Subcutaneous preadipocyte (primary cell): ENCODE measurements around the gene ANKRD12. TPM values are rescaled to one million over a fixed set of nuclear protein-coding genes. Genes with fewer than 3 reads are reported as not detected.

Experiments
- small RNA-seq: library from RNA; depleted of rRNA; stranded (forward); fragments of <200 nt; gene quantifications from one replicate; pipeline ENCODE3, GENCODE V24; 2012
- total RNA-seq: library from RNA; depleted of rRNA; stranded (reverse); fragments of >200 nt; gene quantifications from 2 replicates; pipeline ENCODE4 v1.2.3, GENCODE V29; 2012

Gene ANKRD12
- 20.6 and 25.0 TPM in 2 replicates for total RNA-seq

DNA sequence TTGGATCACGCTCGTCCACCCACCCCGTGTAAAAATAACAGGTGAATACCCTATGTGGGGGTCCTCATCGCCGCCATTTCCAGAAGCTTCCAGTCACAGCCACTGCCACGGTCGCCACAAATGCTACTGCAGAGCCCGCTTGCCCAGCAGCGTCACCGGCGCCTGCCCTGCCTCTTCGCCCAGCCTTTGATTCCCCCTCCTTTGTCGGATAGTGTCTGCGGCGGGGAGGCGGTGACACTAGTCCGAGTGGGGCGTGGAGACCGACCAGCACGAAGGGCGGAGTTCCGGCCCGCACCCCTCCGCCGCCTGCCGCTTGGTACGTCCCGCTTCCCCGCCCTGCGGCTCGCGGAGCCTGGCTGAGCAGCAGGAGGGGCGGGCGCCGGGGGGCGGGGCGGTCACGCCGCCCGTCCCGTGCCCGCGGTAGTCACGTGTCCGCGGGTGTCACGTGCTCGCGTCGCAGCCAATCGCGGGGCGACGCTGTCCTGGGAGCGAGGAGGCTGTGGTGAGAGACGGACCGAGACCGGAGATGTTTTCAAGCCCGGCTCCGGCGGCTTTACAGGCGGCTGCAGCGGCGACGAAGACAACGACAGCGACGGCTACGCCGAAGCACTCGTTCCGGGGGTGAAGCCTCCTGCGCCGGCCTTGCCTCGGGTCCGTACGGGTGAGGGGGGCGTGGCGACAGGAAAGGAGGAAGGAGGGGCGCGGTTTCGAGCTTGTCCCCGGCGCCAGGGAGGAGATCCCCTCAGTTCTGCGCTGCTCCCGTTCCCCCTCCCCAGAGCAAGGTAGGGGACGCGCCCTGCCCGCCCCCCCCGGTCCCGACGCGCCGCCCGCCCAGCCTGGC is at the start of gene ANKRD12:
Gene ANKRD12, plus strand, starts transcription at position 467 of the 841 bp plus-strand sequence. CDS start 45,652 bp downstream, outside the sequence.

DNA sequence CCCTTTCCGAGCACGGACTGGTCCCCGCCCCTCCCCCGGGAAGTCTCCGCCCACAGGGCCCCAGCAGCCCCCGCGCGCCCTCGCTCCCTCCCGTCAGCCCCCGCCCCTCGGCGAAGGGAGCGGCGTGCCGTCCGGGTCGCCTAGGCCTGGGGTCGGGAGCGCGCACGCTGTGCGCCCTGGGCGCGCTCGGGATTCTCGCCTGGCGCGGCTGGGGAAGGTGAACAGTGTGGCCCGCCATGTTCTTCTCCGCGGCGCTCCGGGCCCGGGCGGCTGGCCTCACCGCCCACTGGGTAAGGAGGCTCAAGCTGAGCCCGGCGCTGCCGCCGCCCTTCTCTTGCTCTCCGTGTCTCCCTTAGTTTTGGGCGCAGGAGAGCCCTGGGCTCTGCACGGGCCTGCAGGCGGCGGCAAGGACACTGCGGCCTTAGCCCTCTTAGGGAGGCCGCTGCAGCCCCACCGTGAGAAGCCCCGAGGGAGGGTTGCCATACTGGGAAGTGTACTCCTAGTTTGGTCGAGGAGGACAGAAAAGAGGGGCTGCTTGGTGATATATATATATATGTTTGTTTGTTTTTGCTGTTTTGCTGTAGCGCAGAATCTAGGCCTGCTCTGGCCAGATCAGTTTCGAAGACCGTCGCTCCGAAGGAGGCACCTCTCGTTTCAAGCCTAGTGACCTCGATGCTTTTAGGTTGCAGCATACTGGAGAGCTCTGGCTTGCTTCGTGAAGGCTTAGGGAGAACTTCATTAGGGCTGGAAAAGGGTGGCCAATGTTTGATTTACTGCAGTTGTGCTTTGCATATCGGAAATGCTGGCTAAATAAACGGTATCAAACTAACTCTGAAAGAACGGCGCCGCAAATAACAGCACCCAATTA is 33.8 kb upstream of the ANKRD12 start, which contains the start of gene NDUFV2:
Gene NDUFV2, plus strand, starts transcription at position 192 of the 868 bp plus-strand sequence. Its CDS starts 45 bp downstream, at position 237.

DNA sequence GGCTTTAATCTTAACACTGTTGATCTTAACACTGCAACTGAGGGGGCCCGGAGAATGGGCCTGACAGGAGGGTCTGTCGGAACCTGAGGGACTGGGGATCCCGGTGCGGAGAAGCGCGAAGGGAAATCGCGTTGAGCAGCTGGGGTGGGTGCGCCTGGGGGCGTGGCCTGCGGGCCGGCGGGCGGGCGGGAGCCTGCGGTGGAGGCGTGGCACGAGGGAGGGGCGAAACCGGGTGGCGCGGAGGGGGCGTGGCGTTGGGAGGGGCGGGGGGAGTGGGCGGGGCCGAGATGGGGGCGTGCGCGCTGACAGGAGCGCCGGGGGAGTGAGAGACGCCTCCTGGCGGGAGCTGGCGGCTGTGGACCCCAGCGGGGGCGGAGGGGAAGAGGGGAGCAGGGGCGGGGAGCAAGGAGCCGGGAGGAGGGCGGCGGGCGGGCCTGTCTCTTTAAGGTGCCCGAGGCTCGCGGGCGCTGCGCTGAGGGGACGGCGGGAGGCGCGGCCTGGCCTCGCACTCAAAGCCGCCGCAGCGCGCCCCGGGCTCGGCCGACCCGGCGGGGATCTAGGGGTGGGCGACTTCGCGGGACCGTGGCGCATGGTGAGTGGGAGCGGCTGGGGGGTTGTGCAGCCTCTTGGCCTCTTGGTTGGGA is 197.9 kb downstream of the ANKRD12 start, which contains the start of gene TWSG1:
Gene TWSG1, plus strand, starts transcription at position 445 of the 644 bp plus-strand sequence. CDS start 2,457 bp downstream, outside the sequence.

Small RNA genes lying within 50 kb of the gene (small RNA-seq; reads per million reads assigned to genes)
- not detected for gene RF00019

Other genes with a start within 250 kb of the ANKRD12 start
- gene NDUFV2, start 34.1 kb upstream of the ANKRD12 start, total RNA-seq, result 154 and 175 TPM in 2 replicates
- gene TWSG1, start 198.0 kb downstream of the ANKRD12 start, total RNA-seq, result 63.9 and 69.4 TPM in 2 replicates